WTC11 (cell line): ENCODE results near the gene MRPL44.

ENCODE experiments used
- ATF3 ChIP-seq: sonication (generic); formaldehyde crosslinking; conservative IDR thresholded peaks from 2 replicates; pipeline ENCODE4 v1.8.1; 2022; ENCODE audit warnings: mild to moderate bottlenecking, missing genetic modification reagents
- CTCF ChIP-seq: fragments of 200-600 bp; IDR thresholded peaks from 2 replicates; pipeline ENCODE4 v1.8.0; 2022; ENCODE audit warnings: antibody characterized with exemption
- E2F4 ChIP-seq: sonication (generic); formaldehyde crosslinking; IDR thresholded peaks from 2 replicates; pipeline ENCODE4 v1.8.1; 2022; ENCODE audit warnings: low read depth, mild to moderate bottlenecking, moderate library complexity, missing genetic modification reagents, borderline replicate concordance
- NR2C2 ChIP-seq: sonication (generic); formaldehyde crosslinking; IDR thresholded peaks from 2 replicates; pipeline ENCODE4 v1.8.0; 2022; ENCODE audit warnings: mild to moderate bottlenecking, missing genetic modification reagents
- NR3C1 ChIP-seq: sonication (generic); formaldehyde crosslinking; conservative IDR thresholded peaks from 2 replicates; pipeline ENCODE4 v1.8.1; 2023; ENCODE audit warnings: low read depth, mild to moderate bottlenecking, missing genetic modification reagents
- ZNF512 ChIP-seq: sonication (generic); formaldehyde crosslinking; IDR thresholded peaks from 2 replicates; pipeline ENCODE4 v1.8.1; 2022; ENCODE audit warnings: missing genetic modification reagents, borderline replicate concordance
- ZNF532 ChIP-seq: fragments of 250-450 bp; sonication (Bioruptor Pico); IDR thresholded peaks from 2 replicates; pipeline ENCODE4 v1.9.0; 2021; ENCODE audit warnings: mild to moderate bottlenecking, borderline replicate concordance
- ZSCAN18 ChIP-seq: fragments of 250-450 bp; sonication (Bioruptor Pico); IDR thresholded peaks from 2 replicates; pipeline ENCODE4 v2.1.2; 2022; ENCODE audit warnings: mild to moderate bottlenecking, moderate library complexity

- no peak for TF ChIP-seq CTCF
- no peak for TF ChIP-seq ZSCAN18 (CRISPR knock-in tag)
- TF ChIP-seq ZNF512 (CRISPR knock-in tag): no peak
- TF ChIP-seq E2F4 (CRISPR knock-in tag): no peak
- TF ChIP-seq NR3C1 (CRISPR knock-in tag): no peak
- TF ChIP-seq ZNF532 (CRISPR knock-in tag): no peak
- no peak for TF ChIP-seq NR2C2
- no peak for TF ChIP-seq ATF3
Measured at GRCh38 chr2:223979730-223980396, 22.6 kb downstream of the MRPL44 start.
